Nephron progenitor cell (in vitro differentiated cells): ENCODE results near the gene CLEC4F.
A peak's percentile ranks its signal among the peaks of the same experiment; 100 is the strongest.

ENCODE experiments used
- DNase-seq: peaks from one replicate; pipeline ENCODE4 v3.0.0; 2021
- H3K27ac Mint-ChIP-seq: 2 replicates; pipeline ENCODE4 v1.8.0; 2021; ENCODE audit warnings: mild to moderate bottlenecking, moderate library complexity, mixed read lengths
- H3K27me3 Mint-ChIP-seq: 2 replicates; pipeline ENCODE4 v1.8.0; 2021; ENCODE audit warnings: mild to moderate bottlenecking, low read depth, mixed read lengths; ENCODE audit not compliant: poor library complexity
- H3K36me3 Mint-ChIP-seq: 2 replicates; pipeline ENCODE4 v1.8.0; 2021; ENCODE audit warnings: low read depth, mixed read lengths
- H3K4me1 Mint-ChIP-seq: 2 replicates; pipeline ENCODE4 v1.8.0; 2021; ENCODE audit warnings: mixed read lengths
- H3K4me3 Mint-ChIP-seq: 2 replicates; pipeline ENCODE4 v1.8.0; 2021; ENCODE audit warnings: mild to moderate bottlenecking, moderate library complexity, mixed read lengths
- H3K9me3 Mint-ChIP-seq: 2 replicates; pipeline ENCODE4 v1.8.0; 2021; ENCODE audit warnings: mild to moderate bottlenecking, moderate library complexity, mixed read lengths
- TF ChIP-seq, protein P1 (sequence below): fragments of 200-600 bp; sonication (generic); IDR thresholded peaks from 2 replicates; pipeline ENCODE4 v1.5.0; 2021; ENCODE audit warnings: antibody characterized with exemption

Gene CLEC4F

DNA sequence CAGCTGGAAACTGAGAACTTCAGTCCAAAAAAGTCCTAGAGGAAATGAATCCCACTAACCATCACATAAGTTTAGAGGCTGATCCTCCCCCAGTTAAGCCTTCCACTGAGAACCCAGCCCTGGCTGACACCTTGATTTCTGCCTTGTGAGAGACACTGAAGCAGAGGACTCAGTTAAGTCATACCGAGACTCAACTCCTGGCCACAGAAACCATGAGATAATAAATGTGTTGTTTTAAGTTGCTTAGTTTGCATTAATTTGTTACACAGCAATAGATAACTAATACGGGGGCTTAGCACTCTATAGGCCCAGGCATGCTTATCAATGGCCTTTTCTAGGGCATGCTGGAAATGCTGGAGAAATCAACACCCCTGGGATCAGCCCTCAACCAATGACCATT is 49.0 kb downstream of the CLEC4F start:
- Mint-ChIP-seq H3K4me1 (peaks cover 17% of the 10 kb centered on the region), H3K9me3 (no peaks in the 10 kb centered on the region), H3K27me3 (peaks cover 41% of the 10 kb centered on the region), H3K36me3 (no peaks in the 10 kb centered on the region), H3K4me3 (no peak overlapping the region), H3K27ac (no peak overlapping the region)
- no peak for DNase-seq
- TF ChIP-seq, protein P1, sequence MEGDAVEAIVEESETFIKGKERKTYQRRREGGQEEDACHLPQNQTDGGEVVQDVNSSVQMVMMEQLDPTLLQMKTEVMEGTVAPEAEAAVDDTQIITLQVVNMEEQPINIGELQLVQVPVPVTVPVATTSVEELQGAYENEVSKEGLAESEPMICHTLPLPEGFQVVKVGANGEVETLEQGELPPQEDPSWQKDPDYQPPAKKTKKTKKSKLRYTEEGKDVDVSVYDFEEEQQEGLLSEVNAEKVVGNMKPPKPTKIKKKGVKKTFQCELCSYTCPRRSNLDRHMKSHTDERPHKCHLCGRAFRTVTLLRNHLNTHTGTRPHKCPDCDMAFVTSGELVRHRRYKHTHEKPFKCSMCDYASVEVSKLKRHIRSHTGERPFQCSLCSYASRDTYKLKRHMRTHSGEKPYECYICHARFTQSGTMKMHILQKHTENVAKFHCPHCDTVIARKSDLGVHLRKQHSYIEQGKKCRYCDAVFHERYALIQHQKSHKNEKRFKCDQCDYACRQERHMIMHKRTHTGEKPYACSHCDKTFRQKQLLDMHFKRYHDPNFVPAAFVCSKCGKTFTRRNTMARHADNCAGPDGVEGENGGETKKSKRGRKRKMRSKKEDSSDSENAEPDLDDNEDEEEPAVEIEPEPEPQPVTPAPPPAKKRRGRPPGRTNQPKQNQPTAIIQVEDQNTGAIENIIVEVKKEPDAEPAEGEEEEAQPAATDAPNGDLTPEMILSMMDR = no peak

- peak overlapping the region; percentile 76 for H3K4me3 Mint-ChIP-seq
- H3K27ac Mint-ChIP-seq = no peak overlapping the region
- peaks cover 28% of the 10 kb centered on the region for H3K4me1 Mint-ChIP-seq
- TF ChIP-seq, protein P1 = no peak
- peaks cover 36% of the 10 kb centered on the region for H3K27me3 Mint-ChIP-seq
- H3K9me3 Mint-ChIP-seq = no peaks in the 10 kb centered on the region
- H3K36me3 Mint-ChIP-seq = no peaks in the 10 kb centered on the region
- no peak for DNase-seq
Measured at GRCh38 chr2:70769450-70769849, 50.9 kb downstream of the CLEC4F start.

GRCh38 chr2:70768590-70769085 is 51.8 kb downstream of the CLEC4F start:
- Mint-ChIP-seq H3K27me3 (peaks cover 35% of the 10 kb centered on the region), H3K27ac (no peak overlapping the region), H3K4me1 (peaks cover 28% of the 10 kb centered on the region), H3K9me3 (no peaks in the 10 kb centered on the region), H3K4me3 (peak overlapping the region; percentile 76), H3K36me3 (no peaks in the 10 kb centered on the region)
- no peak for DNase-seq
- TF ChIP-seq, protein P1 = no peak

DNA sequence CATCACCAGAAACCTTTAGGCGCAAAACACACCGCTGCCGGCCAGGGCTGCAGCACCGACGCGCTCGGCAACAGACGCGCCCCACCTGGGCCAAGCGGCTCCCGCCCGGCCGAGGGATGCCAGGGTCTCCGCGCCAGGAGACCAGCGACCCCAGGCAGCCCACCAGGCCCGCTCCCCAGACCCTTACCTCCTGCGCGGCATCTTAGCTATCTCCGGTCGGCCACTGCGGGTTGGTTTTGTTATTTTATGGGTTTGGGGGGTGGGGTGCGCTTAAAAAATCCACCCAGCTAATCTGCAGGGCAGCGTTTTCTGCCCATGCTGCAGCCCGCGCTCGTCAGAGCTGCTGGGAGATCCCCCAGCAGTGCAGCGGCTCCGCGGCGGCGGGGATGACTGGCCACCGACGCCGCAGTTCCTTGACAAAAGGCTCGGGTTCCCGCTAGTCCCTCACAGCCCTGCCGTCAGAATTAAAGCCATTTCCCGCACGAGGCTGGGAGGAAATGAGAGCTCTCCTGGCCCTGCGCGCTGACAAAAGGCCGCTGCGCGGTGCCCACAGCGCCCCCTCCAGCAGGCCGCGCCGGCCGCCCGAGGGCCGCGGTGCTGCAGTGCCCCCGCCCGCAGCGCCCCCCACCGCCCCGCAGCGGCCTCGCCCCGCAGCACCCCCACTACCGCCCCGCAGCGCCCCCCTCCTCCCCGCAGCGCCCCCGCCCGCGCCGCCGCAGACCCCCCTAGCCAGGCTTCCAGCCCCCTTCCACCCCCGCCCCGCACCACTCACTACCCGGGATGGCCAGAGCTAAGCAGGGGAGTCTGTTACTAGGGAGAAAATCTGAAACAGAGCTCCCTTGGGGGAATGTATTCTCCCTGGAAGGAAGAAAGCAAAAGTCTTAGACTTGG is 52.5 kb downstream of the CLEC4F start, which contains the start of gene ADD2:
ADD2 (minus strand) TSS at position 502 of the 891 bp plus-strand sequence. CDS start 61,792 bp downstream, outside the sequence.
- H3K4me1 Mint-ChIP-seq = peaks cover 28% of the 10 kb centered on the region
- no peaks in the 10 kb centered on the region for H3K36me3 Mint-ChIP-seq
- peak; percentile 75 for DNase-seq
- H3K27me3 Mint-ChIP-seq = peaks cover 28% of the 10 kb centered on the region
- TF ChIP-seq, protein P1 = no peak
- H3K4me3 Mint-ChIP-seq = peak within 1 kb of the TSS; percentile 91
- H3K9me3 Mint-ChIP-seq = no peaks in the 10 kb centered on the region
- no peak within 1 kb of the TSS for H3K27ac Mint-ChIP-seq

DNA sequence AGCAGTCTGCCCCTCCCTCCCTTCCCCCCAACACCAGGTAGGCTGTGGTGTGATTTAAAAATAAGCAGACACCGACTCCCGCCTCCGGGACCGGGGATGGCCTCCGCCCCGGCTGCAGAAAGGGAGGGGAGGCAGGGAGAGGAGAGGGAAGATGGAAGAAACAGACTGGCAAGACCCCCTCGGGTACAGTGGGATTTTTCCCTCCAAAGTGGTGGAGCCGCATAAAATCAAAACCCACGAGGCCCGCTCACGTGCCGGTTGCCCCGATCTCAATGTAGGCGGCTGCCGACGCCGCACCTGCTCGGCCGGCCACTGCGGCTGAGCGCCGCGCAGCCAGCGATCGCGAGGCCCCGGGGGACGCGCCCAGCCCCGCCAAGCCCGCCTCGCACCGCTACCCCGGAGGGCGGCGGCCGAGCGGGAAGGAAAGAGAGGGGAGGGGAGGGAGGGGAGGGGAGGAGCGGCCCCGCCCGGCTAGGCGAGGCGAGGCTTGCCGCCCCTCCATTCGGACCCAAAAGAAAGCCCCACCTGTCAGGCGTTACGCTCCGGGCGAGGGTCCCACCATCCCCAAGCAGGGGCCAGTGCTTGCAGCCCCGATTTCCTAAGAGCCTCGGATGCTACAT is 53.2 kb downstream of the CLEC4F start:
- Mint-ChIP-seq H3K36me3 (peaks cover under 1% of the 10 kb centered on the region), H3K4me3 (peak overlapping the region; percentile 91), H3K4me1 (peaks cover 28% of the 10 kb centered on the region), H3K27ac (no peak overlapping the region), H3K27me3 (peaks cover 26% of the 10 kb centered on the region), H3K9me3 (no peaks in the 10 kb centered on the region)
- DNase-seq = peak; percentile 67
- TF ChIP-seq, protein P1 = no peak
